Panc1 (cell line): ENCODE data around the gene FGFR4. TPM values are rescaled to one million over a fixed set of nuclear protein-coding genes. Genes with fewer than 3 reads are reported as not detected.

Experiments used
- ATAC-seq: fragments of 200-7000 bp; cut with Tn5 transposase; 2 replicates; pipeline ENCODE4 v1.9.1; 2020; ENCODE audit warnings: mild to moderate bottlenecking, moderate library complexity
- BruUV-seq: library from RNA; stranded (reverse); fragments of 400-500 nt; replicated peaks from 2 replicates; lab custom pipeline; 2021; lab: Mats Ljungman, UMichigan
- CTCF ChIA-PET: fragments of 300-600 bp; sonication (Branson Sonifier 250); formaldehyde crosslinking; loops from one replicate; lab custom pipeline; 2022; ENCODE audit warnings: antibody characterized with exemption; lab: Charles Lee
- POLR2A ChIA-PET: fragments of 300-600 bp; sonication (Branson Sonifier 250); formaldehyde crosslinking; loops from one replicate; lab custom pipeline; 2022; ENCODE audit warnings: antibody characterized with exemption; lab: Charles Lee
- DNase-seq: peaks from one replicate; pipeline ENCODE4 v3.0.0-alpha.2; 2010; ENCODE audit warnings: low read depth, low spot score
- H3K27ac ChIP-seq: 2 replicates; pipeline ENCODE4 v1.5.1; 2011; ENCODE audit warnings: mild to moderate bottlenecking, low read length, inconsistent platforms
- H3K27me3 ChIP-seq: fragments of 200-500 bp; sonication (Bioruptor generic); 2 replicates; pipeline ENCODE4 v1.6.0; 2014; ENCODE audit warnings: low read length, inconsistent platforms; ENCODE audit not compliant: control insufficient read depth, insufficient read depth
- H3K36me3 ChIP-seq: fragments of 200-500 bp; sonication (Bioruptor generic); 2 replicates; pipeline ENCODE4 v1.5.1; 2014; ENCODE audit warnings: inconsistent platforms, mild to moderate bottlenecking, low read length, moderate library complexity; ENCODE audit not compliant: control insufficient read depth, insufficient read depth
- H3K4me1 ChIP-seq: 2 replicates; pipeline ENCODE4 v1.5.1; 2011; ENCODE audit warnings: inconsistent platforms, mild to moderate bottlenecking, low read length, moderate library complexity; ENCODE audit not compliant: control insufficient read depth, insufficient read depth
- H3K4me3 ChIP-seq, 2 experiments: 2 replicates each; pipeline ENCODE4 v1.5.1; 2011 to 2012; ENCODE audit warnings: low read depth in 2 of 2, low read length in 2 of 2, mild to moderate bottlenecking in 2 of 2, inconsistent platforms in 1 of 2, moderate library complexity in 1 of 2
- H3K9me3 ChIP-seq: fragments of 200-500 bp; sonication (Bioruptor generic); 2 replicates; pipeline ENCODE4 v1.5.1; 2014; ENCODE audit warnings: low read depth, mild to moderate bottlenecking, inconsistent platforms, low read length, moderate library complexity; ENCODE audit not compliant: control insufficient read depth, insufficient read depth
- POLR2AphosphoS5 ChIP-seq: IDR thresholded peaks from 2 replicates; pipeline ENCODE4 v1.6.1; 2012; ENCODE audit warnings: mild to moderate bottlenecking, low read depth, low read length, moderate library complexity
- SIN3A ChIP-seq: IDR thresholded peaks from 2 replicates; pipeline ENCODE4 v1.6.1; 2012; ENCODE audit warnings: low read depth, mild to moderate bottlenecking, low read length, moderate library complexity, borderline replicate concordance; ENCODE audit not compliant: insufficient read depth
- TCF7L2 ChIP-seq: IDR thresholded peaks from 2 replicates; pipeline ENCODE4 v1.6.1; 2011; ENCODE audit warnings: mild to moderate bottlenecking, low read depth, low read length, inconsistent platforms
- in situ Hi-C: cut with HindIII; loops from 2 replicates; pipeline ENCODE4 v1.10.0; 2016; ENCODE audit warnings: low sequenced_read_pairs, low pct_unique_long_range_greater_than_20kb
- intact Hi-C: fragments of 100-400 bp; cut with micrococcal nuclease; formaldehyde crosslinking; loops from one replicate; pipeline ENCODE4 v1.10.0; 2022; ENCODE audit not compliant: unreplicated experiment
- total RNA-seq: library from RNA; stranded (reverse); gene quantifications from one replicate; pipeline ENCODE4 v1.2.1, GENCODE V29; 2021; ENCODE audit not compliant: unreplicated experiment
- TF ChIP-seq, protein P1 (sequence below), 2 experiments: IDR thresholded peaks; 2 replicates each; pipeline ENCODE4 v1.6.1; 2011 to 2012; ENCODE audit warnings: low read depth in 2 of 2, control low read depth in 1 of 2, low read length in 1 of 2, mild to moderate bottlenecking in 1 of 2, moderate library complexity in 1 of 2; ENCODE audit not compliant: insufficient read depth in 1 of 2
- TF ChIP-seq, protein P2 (sequence below): fragments of 450-650 bp; IDR thresholded peaks from 2 replicates; pipeline ENCODE4 v1.5.1; 2017; ENCODE audit warnings: mild to moderate bottlenecking

FGFR4 gene
- total RNA-seq, 1 experiment from 2014 or later, result 7.5 TPM

DNA sequence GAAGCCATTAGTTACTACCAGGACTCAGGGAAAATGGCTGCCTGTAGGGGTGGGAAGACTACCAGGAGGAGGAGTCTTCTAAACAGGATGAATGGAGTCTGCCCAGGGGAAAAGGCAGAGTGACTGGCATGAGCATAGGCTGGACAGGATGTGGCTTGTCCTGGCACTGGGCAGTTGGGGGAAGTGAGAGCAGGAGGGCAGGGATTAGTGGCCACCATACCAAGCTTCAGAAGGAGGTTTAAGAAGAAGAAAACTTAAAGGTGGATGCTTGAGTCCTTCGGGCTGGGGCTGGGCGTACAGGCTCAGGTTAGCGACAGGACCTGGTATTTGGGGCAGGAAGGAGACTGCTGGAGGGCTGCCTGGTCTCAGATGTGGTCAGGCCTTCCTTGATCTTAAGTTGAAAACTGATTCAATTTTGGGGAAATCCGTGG is 41.9 kb downstream of the FGFR4 start:
- TF ChIP-seq POLR2AphosphoS5, result no peak
- TF ChIP-seq TCF7L2, result no peak
- TF ChIP-seq, protein P1, sequence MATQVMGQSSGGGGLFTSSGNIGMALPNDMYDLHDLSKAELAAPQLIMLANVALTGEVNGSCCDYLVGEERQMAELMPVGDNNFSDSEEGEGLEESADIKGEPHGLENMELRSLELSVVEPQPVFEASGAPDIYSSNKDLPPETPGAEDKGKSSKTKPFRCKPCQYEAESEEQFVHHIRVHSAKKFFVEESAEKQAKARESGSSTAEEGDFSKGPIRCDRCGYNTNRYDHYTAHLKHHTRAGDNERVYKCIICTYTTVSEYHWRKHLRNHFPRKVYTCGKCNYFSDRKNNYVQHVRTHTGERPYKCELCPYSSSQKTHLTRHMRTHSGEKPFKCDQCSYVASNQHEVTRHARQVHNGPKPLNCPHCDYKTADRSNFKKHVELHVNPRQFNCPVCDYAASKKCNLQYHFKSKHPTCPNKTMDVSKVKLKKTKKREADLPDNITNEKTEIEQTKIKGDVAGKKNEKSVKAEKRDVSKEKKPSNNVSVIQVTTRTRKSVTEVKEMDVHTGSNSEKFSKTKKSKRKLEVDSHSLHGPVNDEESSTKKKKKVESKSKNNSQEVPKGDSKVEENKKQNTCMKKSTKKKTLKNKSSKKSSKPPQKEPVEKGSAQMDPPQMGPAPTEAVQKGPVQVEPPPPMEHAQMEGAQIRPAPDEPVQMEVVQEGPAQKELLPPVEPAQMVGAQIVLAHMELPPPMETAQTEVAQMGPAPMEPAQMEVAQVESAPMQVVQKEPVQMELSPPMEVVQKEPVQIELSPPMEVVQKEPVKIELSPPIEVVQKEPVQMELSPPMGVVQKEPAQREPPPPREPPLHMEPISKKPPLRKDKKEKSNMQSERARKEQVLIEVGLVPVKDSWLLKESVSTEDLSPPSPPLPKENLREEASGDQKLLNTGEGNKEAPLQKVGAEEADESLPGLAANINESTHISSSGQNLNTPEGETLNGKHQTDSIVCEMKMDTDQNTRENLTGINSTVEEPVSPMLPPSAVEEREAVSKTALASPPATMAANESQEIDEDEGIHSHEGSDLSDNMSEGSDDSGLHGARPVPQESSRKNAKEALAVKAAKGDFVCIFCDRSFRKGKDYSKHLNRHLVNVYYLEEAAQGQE (IDR thresholded peaks at IDR 0.05; ENCODE audit: insufficient read depth in 1 of 2, low read depth in 2 of 2, low read length in 1 of 2), result no peak
- TF ChIP-seq, protein P2, sequence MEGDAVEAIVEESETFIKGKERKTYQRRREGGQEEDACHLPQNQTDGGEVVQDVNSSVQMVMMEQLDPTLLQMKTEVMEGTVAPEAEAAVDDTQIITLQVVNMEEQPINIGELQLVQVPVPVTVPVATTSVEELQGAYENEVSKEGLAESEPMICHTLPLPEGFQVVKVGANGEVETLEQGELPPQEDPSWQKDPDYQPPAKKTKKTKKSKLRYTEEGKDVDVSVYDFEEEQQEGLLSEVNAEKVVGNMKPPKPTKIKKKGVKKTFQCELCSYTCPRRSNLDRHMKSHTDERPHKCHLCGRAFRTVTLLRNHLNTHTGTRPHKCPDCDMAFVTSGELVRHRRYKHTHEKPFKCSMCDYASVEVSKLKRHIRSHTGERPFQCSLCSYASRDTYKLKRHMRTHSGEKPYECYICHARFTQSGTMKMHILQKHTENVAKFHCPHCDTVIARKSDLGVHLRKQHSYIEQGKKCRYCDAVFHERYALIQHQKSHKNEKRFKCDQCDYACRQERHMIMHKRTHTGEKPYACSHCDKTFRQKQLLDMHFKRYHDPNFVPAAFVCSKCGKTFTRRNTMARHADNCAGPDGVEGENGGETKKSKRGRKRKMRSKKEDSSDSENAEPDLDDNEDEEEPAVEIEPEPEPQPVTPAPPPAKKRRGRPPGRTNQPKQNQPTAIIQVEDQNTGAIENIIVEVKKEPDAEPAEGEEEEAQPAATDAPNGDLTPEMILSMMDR, result no peak
- no peak for ATAC-seq
- ChIA-PET CTCF (no interaction called here), POLR2A (no interaction called here)
- Histone ChIP-seq H3K27ac (no peak overlapping the region), H3K4me3 (no peak overlapping the region), H3K27me3 (no peaks in the 10 kb centered on the region), H3K36me3 (no peaks in the 10 kb centered on the region), H3K9me3 (no peaks in the 10 kb centered on the region), H3K4me1 (peaks cover 4% of the 10 kb centered on the region)
- DNase-seq, result no peak
- intact Hi-C loops (no loop called here), in situ Hi-C loops (no loop called here)
- BruUV-seq, result no TSS peak

DNA sequence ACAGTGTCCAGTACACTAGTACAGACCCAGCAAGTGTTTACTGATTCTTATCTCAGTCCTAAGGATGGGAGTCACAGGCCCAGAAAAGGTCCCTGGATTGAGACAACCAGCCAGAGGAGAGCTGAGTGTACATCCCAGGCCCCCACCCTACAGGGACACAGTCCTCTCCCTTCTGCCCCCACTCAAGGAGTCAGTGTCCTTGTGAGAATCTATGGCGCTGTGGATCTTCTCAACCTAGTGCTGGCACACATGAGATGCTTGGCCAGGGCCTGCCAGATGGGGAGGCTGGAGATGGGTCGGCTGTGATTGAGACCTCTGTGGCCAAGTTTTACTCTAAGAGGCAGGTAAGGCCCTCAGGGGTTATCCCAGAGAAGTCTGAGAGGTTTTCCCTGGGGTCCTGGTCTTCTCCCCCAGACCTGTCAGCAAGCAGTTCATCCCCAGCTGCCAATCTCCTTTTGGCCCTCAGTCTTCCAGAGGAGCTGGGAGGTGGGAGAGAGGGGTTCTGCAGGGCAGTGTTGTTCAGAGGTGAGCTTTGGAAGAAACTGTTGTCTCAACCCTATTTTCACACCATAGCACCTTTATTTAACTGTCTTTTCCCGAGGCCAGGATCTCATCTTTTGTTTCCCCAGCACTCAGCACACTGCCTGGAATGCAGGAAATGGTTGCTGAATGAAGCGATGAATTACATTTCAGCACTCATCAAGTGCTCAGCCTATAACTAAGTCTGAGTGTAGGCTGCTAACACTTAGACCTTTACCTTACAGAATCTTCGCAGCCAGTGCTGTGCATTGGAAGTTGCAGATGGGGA is 43.7 kb downstream of the FGFR4 start:
- H3K27me3 ChIP-seq, result no peaks in the 10 kb centered on the region
- BruUV-seq, result no TSS peak
- in situ Hi-C loops (no loop called here), intact Hi-C loops (no loop called here)
- POLR2A ChIA-PET, result no interaction called here
- H3K9me3 ChIP-seq, result no peaks in the 10 kb centered on the region
- no peak for TF ChIP-seq SIN3A
- TF ChIP-seq TCF7L2, result no peak
- TF ChIP-seq, protein P2, result no peak
- CTCF ChIA-PET, result no interaction called here
- ATAC-seq (no peak), DNase-seq (no peak)
- no peak overlapping the region for H3K27ac ChIP-seq
- peaks cover 11% of the 10 kb centered on the region for H3K4me1 ChIP-seq
- H3K36me3 ChIP-seq, result no peaks in the 10 kb centered on the region
- H3K4me3 ChIP-seq, result no peak overlapping the region
